GM18508 (cell line): ENCODE results near the gene MUC5AC.
"Not testable (repeated sequence)": the region's sequence is repeated elsewhere in the genome, so short reads cannot be mapped to it uniquely, and the experiment has no call there.

ENCODE experiments used
- ATAC-seq: cut with Tn5 transposase; IDR thresholded peaks from one replicate; pipeline ENCODE4 v1.9.1; 2021; ENCODE audit warnings: moderate number of reproducible peaks; ENCODE audit not compliant: insufficient read depth, unreplicated experiment

The MUC5AC gene

GRCh38 chr11:1157645-1158591 is at the start of gene MUC5AC:
Gene MUC5AC (plus strand): TSS chr11:1157953. CDS start chr11:1158000, 47 bp downstream.
- ATAC-seq, result no peak

GRCh38 chr11:1108246-1108900 is 49.4 kb upstream of the MUC5AC start:
- ATAC-seq, result no peak

- no peak for ATAC-seq
These were observed 48.4 kb upstream of the MUC5AC start for GRCh38 chr11:1109101-1109917.

- ATAC-seq, result no peak
These were observed 47.6 kb upstream of the MUC5AC start for GRCh38 chr11:1109918-1110705.

GRCh38 chr11:1111545-1112212 is 46.1 kb upstream of the MUC5AC start:
- ATAC-seq, result no peak

- ATAC-seq, result no peak
These were observed 45.2 kb upstream of the MUC5AC start for GRCh38 chr11:1112351-1113191.

GRCh38 chr11:1113405-1114201 is 44.1 kb upstream of the MUC5AC start:
- no peak for ATAC-seq

- ATAC-seq, result not testable (repeated sequence)
These were observed 42.5 kb upstream of the MUC5AC start for GRCh38 chr11:1115292-1115691.

- no peak for ATAC-seq
These were observed 41.6 kb upstream of the MUC5AC start for GRCh38 chr11:1116104-1116503.

GRCh38 chr11:1116666-1117390 is 40.9 kb upstream of the MUC5AC start:
- no peak for ATAC-seq

- ATAC-seq, result no peak
These were observed 39.8 kb upstream of the MUC5AC start for GRCh38 chr11:1117992-1118391.

GRCh38 chr11:1118755-1119603 is 38.8 kb upstream of the MUC5AC start:
- ATAC-seq, result no peak

GRCh38 chr11:1119604-1120146 is 38.1 kb upstream of the MUC5AC start:
- no peak for ATAC-seq

- no peak for ATAC-seq
These were observed 37.0 kb upstream of the MUC5AC start for GRCh38 chr11:1120532-1121330.

GRCh38 chr11:1121331-1121812 is 36.4 kb upstream of the MUC5AC start:
- no peak for ATAC-seq
